HL-60 (cell line): ENCODE data around the gene PCDH12.

ENCODE experiments used
- DNase-seq, 2 experiments: peaks; one replicate each; pipeline ENCODE4 v3.0.0-alpha.2; 2010 to 2020; ENCODE audit warnings: low read depth in 1 of 2, low spot score in 1 of 2
- H3K27ac ChIP-seq: fragments of 250-450 bp; sonication (Bioruptor Pico); replicated peaks from 2 replicates; pipeline ENCODE4 v1.5.1; 2020; ENCODE audit warnings: mild to moderate bottlenecking, moderate library complexity
- H3K27me3 ChIP-seq: fragments of 250-450 bp; sonication (Bioruptor Pico); 2 replicates; pipeline ENCODE4 v1.5.1; 2021; ENCODE audit warnings: mild to moderate bottlenecking, moderate library complexity; ENCODE audit not compliant: insufficient read depth, poor library complexity, severe bottlenecking
- H3K4me3 ChIP-seq: replicated peaks from 2 replicates; pipeline ENCODE4 v1.5.1; 2011; ENCODE audit warnings: mild to moderate bottlenecking, control low read depth, low read length; ENCODE audit not compliant: insufficient read depth
- CTCF ChIP-seq: IDR thresholded peaks from one replicate; pipeline ENCODE4 v1.5.1; 2011; ENCODE audit warnings: low read length, control low read depth, inconsistent platforms; ENCODE audit not compliant: insufficient read depth
- GABPA ChIP-seq: IDR thresholded peaks from 2 replicates; pipeline ENCODE4 v1.6.1; 2012; ENCODE audit warnings: low read depth
- POLR2AphosphoS5 ChIP-seq: IDR thresholded peaks from 2 replicates; pipeline ENCODE4 v1.6.1; 2012; ENCODE audit warnings: low read depth
- REST ChIP-seq: IDR thresholded peaks from 2 replicates; pipeline ENCODE4 v1.6.1; 2012; ENCODE audit warnings: low read depth; ENCODE audit not compliant: insufficient replicate concordance
- SPI1 ChIP-seq: IDR thresholded peaks from 2 replicates; pipeline ENCODE4 v1.6.1; 2012; ENCODE audit warnings: low read depth, mild to moderate bottlenecking, borderline replicate concordance

Gene PCDH12

GRCh38 chr5:141950207-141951005 is 7.6 kb downstream of the PCDH12 start:
- H3K4me3 ChIP-seq: no peak overlapping the region
- TF ChIP-seq SPI1 (no peak), POLR2AphosphoS5 (no peak), CTCF (no peak), REST (no peak), GABPA (no peak)
- H3K27me3 ChIP-seq: no peaks in the 10 kb centered on the region
- no peak overlapping the region for H3K27ac ChIP-seq
- DNase-seq: no peak

- Histone ChIP-seq H3K27ac (no peak overlapping the region), H3K4me3 (no peak overlapping the region), H3K27me3 (no peaks in the 10 kb centered on the region)
- no peak for DNase-seq
- TF ChIP-seq SPI1 (no peak), GABPA (no peak), REST (no peak), POLR2AphosphoS5 (no peak), CTCF (no peak)
Measured at GRCh38 chr5:141949511-141949910, 8.5 kb downstream of the PCDH12 start.

- Histone ChIP-seq H3K27me3 (no peaks in the 10 kb centered on the region), H3K27ac (no peak overlapping the region), H3K4me3 (no peak overlapping the region)
- DNase-seq: no peak
- no peak for TF ChIP-seq POLR2AphosphoS5
- TF ChIP-seq SPI1: no peak
- no peak for TF ChIP-seq REST
- TF ChIP-seq GABPA: no peak
Measured at GRCh38 chr5:141948812-141949211, 9.2 kb downstream of the PCDH12 start.
